GM12892 (cell line): ENCODE data around the gene LTF.

ENCODE experiments used
- DNase-seq: peaks from one replicate; pipeline ENCODE4 v3.0.0; 2011; ENCODE audit not compliant: insufficient read length
- FAIRE-seq: peaks from 2 replicates; lab custom pipeline; 2011; peaks lifted over from hg19 to GRCh38; lab: Jason Lieb, UNC
- POLR2A ChIP-seq: IDR thresholded peaks from 2 replicates; pipeline ENCODE4 v1.6.1; 2011; ENCODE audit warnings: low read depth, low read length, control low read depth
- POLR2AphosphoS5 ChIP-seq: IDR thresholded peaks from 2 replicates; pipeline ENCODE4 v1.6.1; 2011; ENCODE audit warnings: low read depth, low read length, control low read depth
- TAF1 ChIP-seq: IDR thresholded peaks from 2 replicates; pipeline ENCODE4 v1.6.1; 2011; ENCODE audit warnings: low read depth, mild to moderate bottlenecking, control low read depth, low read length, borderline replicate concordance

LTF gene

DNA sequence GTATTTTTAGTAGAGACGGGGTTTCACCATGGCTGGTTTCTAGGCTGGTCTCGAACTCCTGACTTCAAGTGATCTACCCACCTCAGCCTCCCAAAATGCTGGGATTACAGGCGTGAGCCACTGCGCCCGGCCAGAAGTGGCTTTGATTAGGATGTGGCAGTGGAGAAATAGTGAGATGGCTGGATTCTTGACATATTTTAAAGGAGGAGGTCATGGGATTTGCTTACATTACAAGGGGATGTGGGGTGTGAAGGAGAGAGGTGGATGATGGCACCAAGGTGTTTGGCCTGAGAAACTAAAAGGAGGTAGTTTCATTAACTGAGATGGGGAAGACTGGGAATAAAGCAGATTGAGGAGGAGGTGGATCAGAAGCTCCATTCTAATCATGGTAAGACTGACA, 15.0 kb upstream of the LTF start:
- FAIRE-seq (no peak), DNase-seq (no peak)
- TF ChIP-seq POLR2AphosphoS5 (no peak), TAF1 (no peak), POLR2A (no peak)

- DNase-seq: no peak
- TF ChIP-seq POLR2A (no peak), POLR2AphosphoS5 (no peak), TAF1 (no peak)
- FAIRE-seq: no peak
Measured at GRCh38 chr3:46479021-46479420, 14.3 kb upstream of the LTF start.

- DNase-seq (no peak), FAIRE-seq (no peak)
- TF ChIP-seq POLR2AphosphoS5: no peak
- no peak for TF ChIP-seq TAF1
- TF ChIP-seq POLR2A: no peak
Measured at GRCh38 chr3:46478341-46478740, 13.6 kb upstream of the LTF start.

GRCh38 chr3:46477756-46478155, 13.1 kb upstream of the LTF start:
- TF ChIP-seq TAF1: no peak
- no peak for TF ChIP-seq POLR2A
- no peak for TF ChIP-seq POLR2AphosphoS5
- DNase-seq (no peak), FAIRE-seq (no peak)

GRCh38 chr3:46477145-46477544, 12.4 kb upstream of the LTF start:
- TF ChIP-seq TAF1 (no peak), POLR2A (no peak), POLR2AphosphoS5 (no peak)
- no peak for FAIRE-seq
- DNase-seq: no peak

GRCh38 chr3:46472736-46473135, 8.0 kb upstream of the LTF start:
- FAIRE-seq (no peak), DNase-seq (no peak)
- TF ChIP-seq POLR2AphosphoS5: no peak
- no peak for TF ChIP-seq TAF1
- no peak for TF ChIP-seq POLR2A

GRCh38 chr3:46471371-46471914, 6.7 kb upstream of the LTF start:
- FAIRE-seq: no peak
- no peak for DNase-seq

DNA sequence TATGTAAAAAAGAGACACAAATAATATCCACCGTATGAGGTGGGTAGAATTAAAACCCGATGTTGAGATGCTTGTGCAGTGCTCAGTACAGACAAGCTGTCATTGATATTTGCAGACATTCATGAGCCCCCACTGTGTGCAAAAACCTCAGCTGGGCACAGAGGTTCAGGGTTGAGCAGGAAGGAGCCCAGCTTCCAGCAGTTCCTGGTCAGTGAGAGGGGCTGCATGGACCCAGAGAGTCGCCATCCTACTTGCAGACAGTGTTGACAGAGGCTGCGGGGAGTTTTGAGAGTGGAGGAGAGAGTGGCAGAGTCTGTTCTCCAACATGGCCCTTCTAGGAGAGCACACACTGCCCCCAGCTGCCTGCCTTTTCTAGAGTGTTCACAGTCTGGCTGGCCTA, 6.1 kb upstream of the LTF start:
- no peak for DNase-seq
- TF ChIP-seq POLR2AphosphoS5: no peak
- no peak for TF ChIP-seq TAF1
- TF ChIP-seq POLR2A: no peak
- no peak for FAIRE-seq

More at GRCh38 chr3:46471371-46471914, 6.7 kb upstream of the LTF start:
- TF ChIP-seq POLR2A: no peak
- no peak for TF ChIP-seq POLR2AphosphoS5
- TF ChIP-seq TAF1: no peak

DNA sequence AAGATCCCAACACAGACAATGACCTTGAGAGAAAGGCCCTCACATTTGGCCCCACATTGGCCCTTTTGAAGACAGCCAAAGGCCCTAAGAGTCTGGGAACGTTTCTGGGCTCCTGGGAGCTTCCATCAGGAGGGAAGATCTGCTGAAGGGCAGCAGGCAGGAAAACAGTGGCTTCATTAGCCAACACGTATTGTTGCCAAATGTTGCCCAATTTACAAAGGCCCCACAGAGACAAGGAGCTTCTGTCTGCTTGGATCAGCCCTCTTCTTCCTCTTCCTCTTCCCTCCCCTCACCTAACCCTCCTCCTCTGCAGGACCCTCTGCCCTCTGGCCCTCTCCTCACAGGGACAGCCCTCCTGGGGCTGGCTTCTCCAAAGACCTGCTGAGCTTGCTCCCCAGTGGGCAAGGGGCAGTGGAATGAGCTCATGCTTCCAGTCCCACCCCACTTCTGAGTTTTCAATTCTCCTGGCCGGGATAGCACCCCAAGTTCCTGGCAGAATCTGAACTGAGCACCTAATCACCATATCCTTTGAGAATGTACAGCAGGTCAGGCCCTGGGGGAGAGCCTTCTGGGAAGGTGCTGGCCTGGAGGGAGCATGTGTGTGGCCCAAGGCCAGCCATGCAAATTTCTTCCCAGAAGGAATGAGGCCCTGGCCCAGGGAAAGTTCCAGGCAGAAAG, 5.1 kb upstream of the LTF start:
- FAIRE-seq (no peak), DNase-seq (no peak)
- no peak for TF ChIP-seq POLR2A
- no peak for TF ChIP-seq POLR2AphosphoS5
- TF ChIP-seq TAF1: no peak

- no peak for DNase-seq
- TF ChIP-seq POLR2A (no peak), TAF1 (no peak), POLR2AphosphoS5 (no peak)
- FAIRE-seq: no peak
Measured at GRCh38 chr3:46468753-46469600, 4.3 kb upstream of the LTF start.

GRCh38 chr3:46467562-46467961, 2.9 kb upstream of the LTF start:
- FAIRE-seq: no peak
- no peak for TF ChIP-seq POLR2AphosphoS5
- no peak for TF ChIP-seq POLR2A
- no peak for TF ChIP-seq TAF1
- no peak for DNase-seq

- FAIRE-seq: no peak
Measured at GRCh38 chr3:46466871-46467403, 2.2 kb upstream of the LTF start.

More at GRCh38 chr3:46466871-46467403, 2.2 kb upstream of the LTF start:
- no peak for DNase-seq
- TF ChIP-seq TAF1: no peak
- TF ChIP-seq POLR2AphosphoS5: no peak
- TF ChIP-seq POLR2A: no peak
